Measurements from ENCODE around the gene CDCP1. TPM values are rescaled to one million over a fixed set of nuclear protein-coding genes. Genes with fewer than 3 reads are reported as not detected.

CDCP1 gene
- total and polyA plus RNA-seq, 2 experiments from 2014 or later: 5.4 to 8.8 TPM

- Histone ChIP-seq H3K9ac (peak overlapping the region; percentile 18; the same call in 1 of the 2 replicates), H3K36me3 (ENCODE audit: low read depth) (no peaks in the 10 kb centered on the region), H3K4me2 (ENCODE audit: unreplicated experiment) (peak overlapping the region; percentile 19), H4K20me1 (ENCODE audit: insufficient read depth) (no peaks in the 10 kb centered on the region), H3K4me3 (0 out of 2 replicates have a peak overlapping the region, but pooled peaks have one; percentile 16), H3K9me2 (ENCODE audit: insufficient read depth) (no peaks in the 10 kb centered on the region), H3K79me2 (ENCODE audit: insufficient read depth) (no peaks in the 10 kb centered on the region), H3K4me1 (ENCODE audit: insufficient read depth) (peaks cover 38% of the 10 kb centered on the region), H3K27me3 (replicated peaks; ENCODE audit: insufficient read depth) (no peaks in the 10 kb centered on the region), H3F3A (ENCODE audit: insufficient read depth) (peaks cover 35% of the 10 kb centered on the region), H3K27ac (peak overlapping the region; percentile 79), H2AFZ (no peak overlapping the region), H3K9me3 (ENCODE audit: low read depth) (no peaks in the 10 kb centered on the region)
- TF ChIP-seq EZH2phosphoT487 (IDR thresholded peaks at IDR 0.05; ENCODE audit: insufficient read depth, low read depth) (no peak), EZH2 (IDR thresholded peaks at IDR 0.05; ENCODE audit: insufficient read depth, poor library complexity, severe bottlenecking) (no peak)
- WGBS, 2 experiments (ENCODE audit: low coverage in 1 of 2, low lambda C conversion rate in 2 of 2, missing lambda C conversion rate in 2 of 2): 60 to 66% methylated on average over 8 of the region's 8 CpGs
- peak; percentile 81 for DNase-seq
- in situ Hi-C loops (cut with MboI): no loop called here
Measured at GRCh38 chr3:45104715-45105711, 41.2 kb downstream of the CDCP1 start.

DNA sequence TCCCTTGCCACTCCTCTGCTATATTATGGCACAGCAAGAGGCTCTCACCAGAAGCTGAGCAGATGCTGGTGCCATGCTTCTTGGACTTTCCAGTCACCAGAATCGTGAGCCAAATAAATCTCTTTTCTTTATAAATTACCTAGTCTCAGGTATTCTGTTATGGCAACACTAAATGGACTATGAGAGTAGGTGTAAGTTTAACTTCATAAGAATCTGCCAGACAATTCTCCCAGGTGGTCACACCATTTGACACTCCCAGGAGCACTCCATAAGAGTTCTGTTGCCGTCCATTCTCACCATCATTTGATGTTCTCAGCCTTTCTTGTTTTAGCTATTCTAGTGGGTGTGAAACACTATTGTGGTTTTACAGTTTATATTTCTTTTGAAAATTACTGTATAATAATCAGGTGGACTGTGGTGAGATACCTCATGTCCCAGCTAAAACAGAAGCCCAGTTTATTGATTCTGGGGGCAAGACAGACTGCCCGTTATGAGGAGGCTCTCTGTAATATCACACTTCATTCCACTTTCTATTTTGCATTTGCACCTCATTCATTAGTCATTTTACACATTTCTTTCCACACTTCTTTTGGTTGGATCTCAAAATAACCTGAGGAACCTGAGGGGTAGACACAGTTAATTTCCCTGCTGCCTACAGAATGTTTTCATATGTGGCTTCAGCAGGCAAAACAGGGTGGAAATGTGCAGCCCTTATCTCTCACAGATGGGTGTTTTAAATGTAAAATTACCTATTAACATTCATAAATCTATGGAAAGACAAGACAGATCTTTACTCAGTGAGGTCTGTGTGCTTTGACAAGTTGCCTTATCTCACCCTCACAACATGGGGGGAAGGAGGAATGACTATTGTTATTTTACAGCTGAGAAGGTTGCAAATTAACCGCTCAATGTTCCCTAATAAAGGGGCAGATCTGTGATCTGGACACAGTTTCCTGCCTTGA lies 42.1 kb downstream of the CDCP1 start:
- H3K27me3 ChIP-seq (replicated peaks; ENCODE audit: insufficient read depth): no peaks in the 10 kb centered on the region
- H3K36me3 ChIP-seq (ENCODE audit: low read depth): no peaks in the 10 kb centered on the region
- in situ Hi-C loops (cut with MboI): no loop called here
- no peak for DNase-seq
- no peaks in the 10 kb centered on the region for H3K9me2 ChIP-seq (ENCODE audit: insufficient read depth)
- no peak overlapping the region for H3K27ac ChIP-seq
- H3F3A ChIP-seq (ENCODE audit: insufficient read depth): peaks cover 35% of the 10 kb centered on the region
- TF ChIP-seq EZH2phosphoT487 (IDR thresholded peaks at IDR 0.05; ENCODE audit: insufficient read depth, low read depth): no peak
- H3K9me3 ChIP-seq (ENCODE audit: low read depth): no peaks in the 10 kb centered on the region
- H2AFZ ChIP-seq: no peak overlapping the region
- 97 to 100% methylated on average over 4 of the region's 4 CpGs for WGBS, 2 experiments (ENCODE audit: low coverage in 1 of 2, low lambda C conversion rate in 2 of 2, missing lambda C conversion rate in 2 of 2)
- no peak overlapping the region for H3K9ac ChIP-seq
- H3K79me2 ChIP-seq (ENCODE audit: insufficient read depth): no peaks in the 10 kb centered on the region
- no peak overlapping the region for H3K4me3 ChIP-seq
- no peak overlapping the region for H3K4me2 ChIP-seq (ENCODE audit: unreplicated experiment)
- H3K4me1 ChIP-seq (ENCODE audit: insufficient read depth): peaks cover 38% of the 10 kb centered on the region
- H4K20me1 ChIP-seq (ENCODE audit: insufficient read depth): no peaks in the 10 kb centered on the region

DNA sequence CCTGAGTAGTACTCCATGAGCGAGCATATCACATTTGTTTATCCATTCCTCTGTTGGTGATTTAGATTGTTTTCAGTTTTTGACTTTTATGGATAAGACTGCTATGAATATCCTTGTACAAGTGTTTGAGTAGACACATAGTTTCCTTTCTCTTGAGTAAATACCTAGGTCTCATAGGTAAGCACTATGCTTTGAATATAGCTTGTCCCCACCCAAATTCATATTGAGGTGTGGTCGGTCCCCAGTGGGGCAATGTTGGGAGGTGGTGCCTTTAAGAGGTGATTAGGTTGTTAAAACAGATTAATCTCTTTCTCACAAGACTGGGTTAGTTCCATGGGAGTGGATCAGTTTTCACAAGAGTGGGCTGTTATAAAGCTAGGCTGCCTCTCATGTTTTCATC lies 42.8 kb downstream of the CDCP1 start:
- Histone ChIP-seq H3K79me2 (ENCODE audit: insufficient read depth) (no peaks in the 10 kb centered on the region), H4K20me1 (ENCODE audit: insufficient read depth) (no peaks in the 10 kb centered on the region), H3K9ac (no peak overlapping the region), H2AFZ (no peak overlapping the region), H3K4me3 (no peak overlapping the region), H3K27ac (no peak overlapping the region), H3K4me2 (ENCODE audit: unreplicated experiment) (no peak overlapping the region), H3F3A (ENCODE audit: insufficient read depth) (peaks cover 35% of the 10 kb centered on the region), H3K4me1 (ENCODE audit: insufficient read depth) (peaks cover 38% of the 10 kb centered on the region), H3K9me3 (ENCODE audit: low read depth) (no peaks in the 10 kb centered on the region), H3K36me3 (ENCODE audit: low read depth) (no peaks in the 10 kb centered on the region), H3K9me2 (ENCODE audit: insufficient read depth) (no peaks in the 10 kb centered on the region), H3K27me3 (replicated peaks; ENCODE audit: insufficient read depth) (no peaks in the 10 kb centered on the region)
- no peak for DNase-seq
- in situ Hi-C loops (cut with MboI): no loop called here
- no peak for TF ChIP-seq EZH2 (IDR thresholded peaks at IDR 0.05; ENCODE audit: insufficient read depth, poor library complexity, severe bottlenecking)
- TF ChIP-seq EZH2phosphoT487 (IDR thresholded peaks at IDR 0.05; ENCODE audit: insufficient read depth, low read depth): no peak
- 98 to 100% methylated on average over 2 of the region's 2 CpGs for WGBS, 2 experiments (ENCODE audit: low coverage in 1 of 2, low lambda C conversion rate in 2 of 2, missing lambda C conversion rate in 2 of 2)

DNA sequence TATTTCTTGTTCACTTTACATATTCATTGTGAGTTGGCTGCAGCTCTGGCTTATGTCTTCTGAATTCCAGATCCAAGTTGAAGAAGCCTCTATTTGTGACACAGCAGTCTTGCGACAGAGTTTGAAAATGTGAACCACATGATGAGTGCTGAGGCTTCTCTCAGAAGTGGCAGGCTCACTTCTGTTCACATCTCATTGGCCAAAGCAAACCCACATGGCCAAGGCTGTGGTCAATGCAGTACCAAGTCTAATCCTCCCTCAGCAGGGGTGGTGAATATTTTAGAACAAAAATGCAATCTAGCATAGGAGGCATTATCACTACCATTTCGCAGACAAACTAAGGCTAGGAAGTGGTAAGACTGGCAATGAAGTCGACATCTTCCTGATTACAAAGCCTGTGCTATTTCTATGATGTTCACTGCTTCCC lies 45.2 kb downstream of the CDCP1 start:
- Histone ChIP-seq H2AFZ (peak overlapping the region; percentile 60), H3K27me3 (replicated peaks; ENCODE audit: insufficient read depth) (no peaks in the 10 kb centered on the region), H3K79me2 (ENCODE audit: insufficient read depth) (no peaks in the 10 kb centered on the region), H3K4me2 (ENCODE audit: unreplicated experiment) (peak overlapping the region; percentile 10), H3K9me2 (ENCODE audit: insufficient read depth) (no peaks in the 10 kb centered on the region), H3K4me3 (no peak overlapping the region), H3K9me3 (ENCODE audit: low read depth) (no peaks in the 10 kb centered on the region), H3K9ac (no peak overlapping the region), H3F3A (ENCODE audit: insufficient read depth) (peaks cover 29% of the 10 kb centered on the region), H3K36me3 (ENCODE audit: low read depth) (no peaks in the 10 kb centered on the region), H3K27ac (peak overlapping the region; percentile 65), H4K20me1 (ENCODE audit: insufficient read depth) (no peaks in the 10 kb centered on the region), H3K4me1 (ENCODE audit: insufficient read depth) (peaks cover 28% of the 10 kb centered on the region)
- 13 to 28% methylated on average over 3 of the region's 3 CpGs for WGBS, 2 experiments (ENCODE audit: low coverage in 1 of 2, low lambda C conversion rate in 2 of 2, missing lambda C conversion rate in 2 of 2)
- in situ Hi-C loops (cut with MboI): no loop called here
- no peak for TF ChIP-seq EZH2phosphoT487 (IDR thresholded peaks at IDR 0.05; ENCODE audit: insufficient read depth, low read depth)
- no peak for TF ChIP-seq EZH2 (IDR thresholded peaks at IDR 0.05; ENCODE audit: insufficient read depth, poor library complexity, severe bottlenecking)
- peak; percentile 89 for DNase-seq

Data from GM23248 (cell line).